ENCODE measurements around the gene SLC30A4.
"Not testable (repeated sequence)": the region's sequence is repeated elsewhere in the genome, so short reads cannot be mapped to it uniquely, and the experiment has no call there.

Gene SLC30A4, protein sequence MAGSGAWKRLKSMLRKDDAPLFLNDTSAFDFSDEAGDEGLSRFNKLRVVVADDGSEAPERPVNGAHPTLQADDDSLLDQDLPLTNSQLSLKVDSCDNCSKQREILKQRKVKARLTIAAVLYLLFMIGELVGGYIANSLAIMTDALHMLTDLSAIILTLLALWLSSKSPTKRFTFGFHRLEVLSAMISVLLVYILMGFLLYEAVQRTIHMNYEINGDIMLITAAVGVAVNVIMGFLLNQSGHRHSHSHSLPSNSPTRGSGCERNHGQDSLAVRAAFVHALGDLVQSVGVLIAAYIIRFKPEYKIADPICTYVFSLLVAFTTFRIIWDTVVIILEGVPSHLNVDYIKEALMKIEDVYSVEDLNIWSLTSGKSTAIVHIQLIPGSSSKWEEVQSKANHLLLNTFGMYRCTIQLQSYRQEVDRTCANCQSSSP

DNA sequence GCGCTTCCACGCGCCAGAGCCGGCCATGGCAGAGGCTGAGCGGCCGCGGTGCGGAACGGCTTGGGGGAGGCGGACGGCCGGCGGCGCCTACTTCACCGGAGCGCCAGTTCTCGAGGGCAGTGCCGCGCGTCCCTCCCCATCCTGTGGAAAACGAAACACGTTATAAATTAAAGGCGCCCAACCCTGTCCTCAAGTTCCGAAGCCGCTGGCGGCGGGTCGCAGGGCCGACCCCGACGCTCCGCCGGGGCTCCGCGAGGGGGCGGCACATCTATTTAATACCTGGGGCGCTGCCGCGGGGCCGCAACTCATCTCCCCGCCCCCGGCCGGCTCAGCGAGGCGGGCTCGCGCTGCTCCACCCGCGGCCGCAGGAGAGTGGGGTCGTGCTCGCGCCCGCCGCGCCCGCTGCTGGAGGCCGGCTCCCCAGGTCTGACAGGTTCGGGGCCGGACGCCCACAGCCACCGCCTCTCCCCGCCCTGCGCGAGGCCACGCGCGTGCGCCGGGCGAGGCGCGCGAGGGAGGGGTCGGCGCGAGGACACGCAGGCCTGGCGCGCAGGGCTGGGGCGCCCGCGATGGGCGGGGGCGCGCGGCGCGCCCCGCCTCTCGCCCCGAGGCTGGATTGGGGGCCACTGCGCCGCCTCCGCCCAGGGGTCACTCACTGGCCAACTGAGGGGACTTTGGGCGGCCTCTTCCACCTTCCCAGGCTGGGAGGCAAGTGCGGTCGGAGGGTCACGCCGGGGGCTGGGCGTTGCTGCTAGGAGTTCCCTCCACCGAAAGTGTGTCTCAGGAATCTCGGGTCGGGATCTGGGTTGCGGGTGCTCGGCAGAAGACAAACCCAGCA lies at the start of gene SLC30A4:
TSS of gene SLC30A4 (minus strand) at position 428 of the 838 bp plus-strand sequence. CDS start at position 27, 401 bp downstream.
- peak; percentile 41 to 91 (median 80) for DNase-seq
- intact Hi-C loops (cut with DNase I) = loop anchor here (2.0 to 5.0 kb wide), 3 partner anchors 64 to 90 kb away; partner anchors contain the start of gene BLOC1S6

DNA sequence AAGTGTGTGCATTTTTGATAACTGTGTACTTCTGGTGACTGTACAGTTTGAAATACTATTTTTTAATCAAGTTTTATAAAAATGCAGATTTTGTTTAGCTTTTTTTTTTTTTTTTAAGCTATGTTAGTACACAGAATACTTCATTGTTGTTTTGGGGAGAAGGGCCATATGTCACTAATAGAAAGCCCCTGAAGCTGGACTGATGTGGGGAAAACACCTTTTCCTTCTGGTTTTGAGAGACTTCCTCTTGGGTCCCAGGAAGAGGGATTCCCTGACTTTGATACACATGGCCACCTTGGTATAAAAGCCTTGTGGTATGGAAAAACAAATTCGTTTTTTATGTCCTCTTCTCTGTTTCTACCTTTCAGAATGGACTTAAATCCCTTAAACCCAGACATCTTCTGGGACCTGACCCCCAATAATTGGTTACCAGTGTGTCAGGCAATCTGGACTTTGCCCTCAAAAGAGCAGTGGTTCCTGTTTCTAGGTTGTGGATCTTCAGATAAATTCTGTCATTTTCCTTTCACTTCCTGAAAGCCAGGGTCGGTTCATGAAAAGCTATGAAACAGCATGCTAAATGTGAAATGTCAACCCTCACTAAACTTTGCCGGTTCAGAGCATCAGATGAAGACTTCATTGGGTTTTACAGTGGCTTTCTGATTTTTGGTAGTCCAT lies 33.5 kb upstream of the SLC30A4 start:
- intact Hi-C loops (cut with DNase I) = no loop called here
- no peak for DNase-seq

DNA sequence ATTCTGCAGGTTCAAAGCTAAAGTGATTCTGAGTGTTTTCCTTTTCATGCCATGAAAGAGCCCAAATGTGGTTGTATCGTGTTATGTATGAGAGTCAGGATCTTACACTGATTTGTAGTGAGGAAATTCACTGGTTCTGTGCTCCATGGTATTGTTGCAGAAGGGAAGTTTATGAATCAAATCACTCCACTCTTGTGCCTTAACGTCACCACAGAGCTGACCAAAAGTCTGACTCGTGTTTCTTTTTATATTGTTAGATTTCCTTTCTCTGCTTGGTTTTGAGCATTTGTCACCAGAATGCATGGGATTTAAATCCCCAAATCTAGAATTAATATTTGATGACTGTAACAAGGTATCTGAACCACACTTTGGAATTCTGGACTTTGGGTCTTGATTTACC lies 29.1 kb upstream of the SLC30A4 start:
- no peak for DNase-seq
- intact Hi-C loops (cut with DNase I) = no loop called here

DNA sequence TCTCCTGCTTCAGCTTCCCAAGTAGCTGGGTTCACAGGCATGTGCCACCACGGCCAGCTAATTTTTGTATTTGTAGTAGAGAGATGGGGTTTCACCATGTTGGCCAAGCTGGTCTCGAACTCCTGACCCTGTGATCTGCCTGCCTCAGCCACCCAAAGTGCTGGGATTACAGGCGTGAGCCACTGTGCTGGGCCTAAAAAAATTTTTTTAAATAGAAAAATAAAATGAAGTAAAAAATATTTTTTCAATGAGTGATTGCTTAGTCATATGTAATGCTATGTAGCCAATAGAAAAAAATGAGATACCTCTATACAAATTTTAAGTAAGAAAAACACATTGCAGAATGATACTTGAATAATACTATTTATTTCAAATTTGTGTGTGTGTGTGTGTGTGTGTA lies 27.9 kb upstream of the SLC30A4 start:
- intact Hi-C loops (cut with DNase I) = no loop called here
- DNase-seq = no peak

- DNase-seq = no peak
- intact Hi-C loops (cut with DNase I) = no loop called here
Measured at GRCh38 chr15:45549541-45550220, 27.1 kb upstream of the SLC30A4 start.

DNA sequence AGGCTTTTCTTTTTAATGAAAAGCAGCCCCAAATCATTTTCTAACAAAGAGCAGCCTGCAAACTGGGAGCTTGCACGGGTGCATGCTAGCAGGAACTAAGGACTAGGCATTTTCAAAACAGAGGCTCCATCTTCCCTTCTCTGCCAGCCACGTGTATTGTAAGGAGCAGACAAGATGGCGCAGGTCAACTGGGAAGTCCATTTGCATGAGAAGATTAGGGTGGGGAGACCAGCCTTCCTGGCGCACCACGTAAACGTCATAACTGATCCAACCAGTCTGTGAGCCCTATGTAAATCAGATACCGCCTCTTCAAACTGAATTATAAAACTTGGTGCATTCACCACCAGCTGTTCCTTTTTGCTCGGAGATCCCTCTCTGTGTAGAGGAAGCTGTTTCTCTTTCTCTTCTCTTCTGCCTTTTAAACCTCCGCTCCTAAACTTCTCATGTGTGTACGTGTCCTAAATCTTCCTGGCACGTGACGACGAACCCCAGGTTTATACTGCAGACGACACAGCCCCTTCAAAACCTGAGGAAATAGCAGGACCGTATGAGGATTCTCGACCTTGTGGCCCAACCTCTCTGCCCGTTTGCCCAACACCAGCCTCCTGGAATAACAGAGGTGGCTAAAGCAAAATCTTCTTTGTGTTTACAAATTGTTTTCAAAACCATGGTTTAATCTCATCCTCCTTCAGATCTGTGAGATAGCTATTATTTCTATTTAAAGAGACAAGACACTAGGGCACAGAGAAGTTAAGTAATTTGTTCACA lies 26.4 kb upstream of the SLC30A4 start:
- intact Hi-C loops (cut with DNase I) = no loop called here
- DNase-seq = no peak

DNA sequence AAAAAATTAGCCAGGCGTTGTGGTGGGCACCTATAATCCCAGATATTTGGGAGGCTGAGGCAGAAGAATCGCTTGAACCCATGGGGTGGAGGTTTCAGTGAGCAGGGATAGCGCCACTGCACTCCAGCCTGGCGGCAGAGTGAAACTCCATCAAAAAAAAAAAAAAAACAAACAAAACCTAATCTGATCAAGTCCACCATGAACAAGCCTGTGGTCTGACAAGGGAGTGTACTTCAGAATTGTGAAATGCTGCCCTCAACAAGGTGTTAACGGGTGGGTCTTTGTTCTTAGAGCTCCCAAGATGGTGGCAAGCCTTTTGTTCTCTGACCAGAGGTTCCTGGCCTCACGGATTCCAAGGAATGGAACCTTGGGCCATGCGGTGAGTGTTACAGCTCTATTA lies 24.2 kb upstream of the SLC30A4 start:
- no peak for DNase-seq
- intact Hi-C loops (cut with DNase I) = no loop called here

DNA sequence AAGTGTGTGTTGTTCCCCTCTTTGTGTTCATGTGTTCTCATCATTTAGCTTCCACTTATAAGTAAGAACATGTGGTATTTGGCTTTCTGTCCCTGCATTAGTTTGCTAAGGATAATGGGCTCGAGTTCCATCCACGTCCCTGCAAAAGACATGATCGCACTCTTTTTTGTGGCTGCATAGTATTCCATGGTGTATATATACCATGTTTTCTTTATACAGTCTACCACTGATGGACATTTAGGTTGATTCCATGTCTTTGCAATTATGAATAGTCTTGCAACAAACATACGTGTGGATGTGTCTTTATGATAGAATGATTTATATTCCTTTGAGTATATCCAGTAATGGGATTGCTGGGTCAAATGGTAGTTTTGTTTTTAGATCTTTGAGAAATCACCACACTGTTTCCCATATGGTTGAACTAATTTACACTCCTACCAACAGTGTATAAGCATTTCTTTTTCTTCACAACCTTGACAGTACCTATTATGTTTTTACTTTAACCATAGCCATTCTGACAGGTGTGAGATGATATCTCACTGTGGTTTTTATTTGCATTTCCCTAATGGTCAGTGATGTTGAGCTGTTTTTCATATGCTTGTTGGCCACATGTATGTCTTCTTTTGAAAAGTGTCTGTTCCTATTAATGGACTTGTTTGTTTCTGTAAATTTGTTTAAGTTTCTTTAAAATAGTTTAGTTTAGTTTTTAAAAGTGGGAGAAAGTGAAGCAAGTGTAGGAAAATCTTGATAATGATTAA lies 21.9 kb upstream of the SLC30A4 start:
- intact Hi-C loops (cut with DNase I) = no loop called here
- DNase-seq = no peak

- intact Hi-C loops (cut with DNase I) = no loop called here
- DNase-seq = no peak
Measured at GRCh38 chr15:45543051-45543450, 20.5 kb upstream of the SLC30A4 start.

- DNase-seq = no peak
- intact Hi-C loops (cut with DNase I) = no loop called here
Measured at GRCh38 chr15:45540531-45540930, 18.0 kb upstream of the SLC30A4 start.

- DNase-seq = no peak
- intact Hi-C loops (cut with DNase I) = no loop called here
Measured at GRCh38 chr15:45539680-45540079, 17.1 kb upstream of the SLC30A4 start.

GRCh38 chr15:45536934-45537333 lies 14.4 kb upstream of the SLC30A4 start:
- no peak for DNase-seq
- intact Hi-C loops (cut with DNase I) = no loop called here

GRCh38 chr15:45535486-45536042 lies 13.0 kb upstream of the SLC30A4 start:
- DNase-seq = no peak
- intact Hi-C loops (cut with DNase I) = no loop called here

DNA sequence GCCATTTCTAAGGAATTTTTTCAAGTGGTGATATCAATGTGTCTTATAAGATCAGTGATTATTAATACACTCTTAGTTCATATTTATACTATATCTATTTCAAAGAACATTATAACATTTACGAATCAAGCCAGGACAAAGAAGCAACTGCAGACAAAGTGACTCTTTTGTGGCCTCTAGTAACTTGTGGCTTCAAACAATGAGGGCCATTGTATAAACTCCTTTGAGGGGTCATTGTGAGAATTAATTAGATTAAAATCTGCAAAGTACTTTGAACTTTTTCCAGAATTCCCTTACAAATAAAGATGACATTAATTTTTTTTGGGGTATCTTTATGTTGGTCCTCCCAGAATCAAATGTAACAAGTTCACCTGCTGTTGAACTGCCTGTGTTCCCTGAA lies 12.3 kb upstream of the SLC30A4 start:
- intact Hi-C loops (cut with DNase I) = no loop called here
- DNase-seq = peak in 4 of 42 donors; percentile 19 to 57 (median 30)

- DNase-seq; intact Hi-C loops (cut with DNase I): not testable (repeated sequence)
Measured at GRCh38 chr15:45532892-45533291, 10.3 kb upstream of the SLC30A4 start.

DNA sequence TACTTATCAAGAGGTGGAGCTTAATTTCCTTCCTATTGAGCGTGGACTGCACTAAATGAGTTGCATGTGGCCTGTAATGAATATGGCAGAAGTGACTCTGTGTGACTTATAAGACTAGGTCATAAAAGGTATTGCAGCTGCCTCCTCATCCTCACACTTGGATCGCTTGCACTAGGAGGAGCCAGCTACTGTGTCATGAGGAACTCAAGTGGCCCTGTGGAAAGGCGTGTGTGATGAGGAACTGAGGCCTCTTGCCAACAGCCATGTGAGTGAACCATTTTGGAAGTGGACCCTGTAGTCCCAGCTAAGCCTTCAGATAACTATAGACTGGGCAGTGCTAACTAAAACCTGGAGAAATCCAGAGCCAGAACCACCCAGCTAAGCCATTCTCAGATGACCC lies 7.1 kb upstream of the SLC30A4 start:
- intact Hi-C loops (cut with DNase I) = no loop called here
- DNase-seq = no peak

GRCh38 chr15:45527086-45527485 lies 4.5 kb upstream of the SLC30A4 start:
- intact Hi-C loops (cut with DNase I) = no loop called here
- DNase-seq = no peak
